T-cell (primary cell): Measurements from ENCODE around the gene COBL. TPM values are rescaled to one million over a fixed set of nuclear protein-coding genes. Genes with fewer than 3 reads are reported as not detected.

Source experiments
- ATAC-seq, 4 experiments: fragments of 200-7000 bp in 3 of 4; fragments of 150-1000 bp in 1 of 4; cut with Tn5 transposase; replicated peaks in 1 of 4; 1 replicate in 3 of 4; 2 replicates in 1 of 4; pipeline ENCODE4 v1.10.0; 2021; ENCODE audit warnings: moderate library complexity in 3 of 4, mild to moderate bottlenecking in 2 of 4, moderate number of reproducible peaks in 1 of 4
- CTCF ChIA-PET, 2 donors: fragments of 300-600 bp; sonication (Branson Sonifier 250); formaldehyde crosslinking; loops; one replicate each; lab custom pipeline; 2022; ENCODE audit warnings: antibody characterized with exemption in 2 of 2; lab: Charles Lee
- POLR2A ChIA-PET, 2 donors: fragments of 300-600 bp; sonication (Branson Sonifier 250); formaldehyde crosslinking; loops; one replicate each; lab custom pipeline; 2022; ENCODE audit warnings: antibody characterized with exemption in 2 of 2; lab: Charles Lee
- DNase-seq, 35 experiments: peaks; one replicate each; pipeline versions ENCODE4 v3.0.0 to v3.0.0-alpha.2; 2013 to 2023
- H3K27ac ChIP-seq: one replicate; pipeline ENCODE4 v1.5.1; 2013; ENCODE audit warnings: low read length
- H3K27me3 ChIP-seq, 2 experiments: replicated peaks in 1 of 2; 1 replicate in 1 of 2; 2 replicates in 1 of 2; pipeline versions ENCODE4 v1.6.1 to v1.7.0; 2013; ENCODE audit warnings: low read length in 1 of 2, mixed read lengths in 1 of 2; ENCODE audit not compliant: control insufficient read depth in 2 of 2, insufficient read depth in 2 of 2; ENCODE audit errors: extremely low read depth in 1 of 2
- H3K36me3 ChIP-seq, 2 donors: 1 replicate in 1 of 2; 2 replicates in 1 of 2; pipeline versions ENCODE4 v1.6.1 to v1.7.0; 2013; ENCODE audit warnings: low read length in 1 of 2; ENCODE audit not compliant: control insufficient read depth in 2 of 2, insufficient read depth in 1 of 2; ENCODE audit errors: extremely low read depth in 1 of 2
- H3K4me1 ChIP-seq, 2 experiments: 1 replicate in 1 of 2; 2 replicates in 1 of 2; pipeline versions ENCODE4 v1.6.1 to v1.7.0; 2013; ENCODE audit warnings: low read length in 2 of 2, mixed read lengths in 1 of 2; ENCODE audit not compliant: insufficient read depth in 2 of 2, control insufficient read depth in 1 of 2; ENCODE audit errors: extremely low read depth in 1 of 2
- H3K4me3 ChIP-seq, 2 donors: 1 replicate in 1 of 2; 2 replicates in 1 of 2; pipeline versions ENCODE4 v1.5.1 to v1.7.0; 2013; ENCODE audit warnings: mild to moderate bottlenecking in 2 of 2, low read length in 1 of 2, moderate library complexity in 1 of 2; ENCODE audit not compliant: control insufficient read depth in 1 of 2; ENCODE audit errors: extremely low read depth in 1 of 2
- H3K9me3 ChIP-seq: 2 replicates; pipeline ENCODE4 v1.7.0; 2013
- H3K27ac Mint-ChIP-seq, 2 donors: one replicate each; pipeline ENCODE4 v1.8.0; 2020 to 2021; ENCODE audit warnings: mild to moderate bottlenecking in 2 of 2, mixed read lengths in 2 of 2
- H3K27me3 Mint-ChIP-seq, 2 donors: one replicate each; pipeline ENCODE4 v1.8.0; 2021 to 2022; ENCODE audit warnings: mixed read lengths in 2 of 2
- H3K36me3 Mint-ChIP-seq: one replicate; pipeline ENCODE4 v1.8.0; 2021; ENCODE audit warnings: mixed read lengths
- H3K4me1 Mint-ChIP-seq, 3 donors: one replicate each; pipeline ENCODE4 v1.8.0; 2020 to 2022; ENCODE audit warnings: mixed read lengths in 3 of 3, mild to moderate bottlenecking in 1 of 3
- H3K4me3 Mint-ChIP-seq, 3 donors: one replicate each; pipeline ENCODE4 v1.8.0; 2020 to 2022; ENCODE audit warnings: mild to moderate bottlenecking in 3 of 3, mixed read lengths in 3 of 3, moderate library complexity in 3 of 3
- H3K9me3 Mint-ChIP-seq, 3 donors: one replicate each; pipeline ENCODE4 v1.8.0; 2020 to 2022; ENCODE audit warnings: mixed read lengths in 3 of 3
- WGBS: methylation state at CpG from one replicate; pipeline ENCODE4 v1.1.5; 2013; ENCODE audit warnings: missing lambda C conversion rate; ENCODE audit not compliant: insufficient coverage; 5-methylcytosine and 5-hydroxymethylcytosine counted together
- total RNA-seq, 35 experiments: library from RNA in 6 of 35; stranded (reverse) in 6 of 35; fragments of 120-200 nt in 1 of 35; gene quantifications; one replicate each; pipeline versions ENCODE4 v1.2.1 to v1.2.4 and lab custom pipeline; 2013 to 2026

COBL gene
- total RNA-seq, 5 donors from 2014 or later (not counting 1 experiment from before 2014, with no cell fraction given), result 0.07 to 0.26 (median 0.17) TPM; not detected in 1

DNA sequence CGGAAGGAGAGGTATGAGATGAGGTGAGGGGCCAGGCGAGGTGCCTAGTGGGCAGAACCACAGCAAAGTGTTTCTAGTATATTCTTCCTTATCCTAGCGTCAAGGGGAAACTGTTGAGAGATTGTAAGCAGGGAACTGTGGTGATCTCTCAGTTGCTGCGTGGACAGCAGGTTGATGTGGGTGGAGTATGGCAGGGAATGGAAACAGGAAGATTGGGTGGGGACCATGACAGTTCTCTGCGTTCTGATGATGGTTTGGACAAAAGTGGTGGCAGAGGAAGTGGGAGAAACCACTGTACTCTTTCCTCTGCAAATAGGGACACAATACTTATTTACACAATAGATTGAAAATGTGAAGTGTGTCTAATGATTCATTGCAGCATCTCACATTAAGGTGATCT lies 342.4 kb downstream of the COBL start:
- Histone ChIP-seq H3K4me3 (no peak overlapping the region), H3K36me3 (no peaks in the 10 kb centered on the region), H3K9me3 (no peaks in the 10 kb centered on the region), H3K27ac (no peak overlapping the region), H3K4me1 (no peaks in the 10 kb centered on the region), H3K27me3 (peaks cover 0 to 9% of the 10 kb centered on the region in 2 experiments)
- no peak overlapping the region for H3K27ac Mint-ChIP-seq
- ATAC-seq, result no peak
- H3K4me3 Mint-ChIP-seq, result no peak overlapping the region
- no peaks in the 10 kb centered on the region for H3K36me3 Mint-ChIP-seq
- peaks cover 0 to 9% of the 10 kb centered on the region in 2 donors for H3K27me3 Mint-ChIP-seq
- 45% methylated on average over 4 of the region's 5 CpGs for WGBS
- no peak for DNase-seq
- POLR2A ChIA-PET, result no interaction called here
- peaks cover 3 to 9% (median 4%) of the 10 kb centered on the region in 3 donors for H3K9me3 Mint-ChIP-seq
- H3K4me1 Mint-ChIP-seq, result no peaks in the 10 kb centered on the region
- CTCF ChIA-PET, result no interaction called here

DNA sequence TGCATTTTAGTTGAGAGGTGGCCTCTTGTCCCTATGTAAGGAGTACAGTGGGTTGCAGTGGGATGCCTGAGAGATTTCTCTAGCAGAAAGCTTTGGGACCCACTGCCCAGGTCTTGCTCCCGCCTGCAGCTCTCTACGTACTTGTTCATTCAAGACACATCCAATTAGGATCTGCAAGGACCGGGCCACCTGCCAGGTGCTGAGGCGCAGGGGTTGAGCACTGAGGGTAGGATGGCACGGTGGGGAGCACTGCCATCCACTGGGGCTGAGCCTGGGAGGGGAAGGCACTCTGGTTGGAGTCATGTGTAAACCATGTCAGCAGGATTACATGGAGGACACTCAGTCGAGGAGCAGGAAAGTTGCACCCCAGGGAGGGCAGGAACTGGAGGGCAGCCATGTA lies 342.8 kb downstream of the COBL start:
- no peak overlapping the region for H3K4me3 Mint-ChIP-seq
- no peaks in the 10 kb centered on the region for H3K36me3 Mint-ChIP-seq
- H3K4me1 ChIP-seq, result no peaks in the 10 kb centered on the region
- peaks cover 0 to 9% of the 10 kb centered on the region in 2 experiments for H3K27me3 ChIP-seq
- no peaks in the 10 kb centered on the region for H3K4me1 Mint-ChIP-seq
- H3K36me3 ChIP-seq, result no peaks in the 10 kb centered on the region
- ATAC-seq (no peak), DNase-seq (no peak)
- H3K27ac Mint-ChIP-seq, result no peak overlapping the region
- H3K27ac ChIP-seq, result no peak overlapping the region
- H3K9me3 Mint-ChIP-seq, result peaks cover under 1 to 6% (median under 1%) of the 10 kb centered on the region in 3 donors
- no peaks in the 10 kb centered on the region for H3K9me3 ChIP-seq
- peaks cover 0 to 9% of the 10 kb centered on the region in 2 donors for H3K27me3 Mint-ChIP-seq
- CTCF ChIA-PET, result no interaction called here
- no peak overlapping the region for H3K4me3 ChIP-seq
- POLR2A ChIA-PET, result no interaction called here
- 72% methylated on average over 4 of the region's 6 CpGs for WGBS

DNA sequence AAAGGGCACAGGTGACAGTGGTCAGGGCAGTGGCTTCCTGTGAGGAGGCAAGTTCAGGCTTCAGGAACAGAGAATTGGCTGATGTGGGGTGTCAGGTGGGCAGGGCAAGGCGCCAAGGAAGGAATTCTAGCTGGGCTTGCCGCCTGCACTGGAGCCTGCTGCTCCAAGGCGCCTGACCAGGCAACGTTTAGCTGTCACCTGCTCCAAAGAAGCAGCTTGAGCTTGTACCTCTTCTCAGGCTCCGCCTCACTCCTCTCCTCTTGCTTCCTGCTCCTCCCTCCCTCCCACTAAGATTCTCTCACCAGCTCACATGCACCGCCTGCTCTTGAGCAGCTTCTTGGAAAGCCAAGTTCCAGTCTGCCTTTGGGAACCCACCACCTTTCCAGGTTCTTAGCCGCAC lies 346.5 kb downstream of the COBL start:
- H3K9me3 Mint-ChIP-seq, result peaks cover 0 to 12% (median 2%) of the 10 kb centered on the region in 3 donors
- H3K4me3 Mint-ChIP-seq, result no peak overlapping the region
- H3K27ac Mint-ChIP-seq, result no peak overlapping the region
- H3K4me1 ChIP-seq, result no peaks in the 10 kb centered on the region
- H3K4me1 Mint-ChIP-seq, result no peaks in the 10 kb centered on the region
- DNase-seq (no peak), ATAC-seq (no peak)
- 77% methylated on average over 5 of the region's 7 CpGs for WGBS
- POLR2A ChIA-PET, result no interaction called here
- CTCF ChIA-PET, result no interaction called here
- H3K27me3 Mint-ChIP-seq, result peaks cover 0 to 7% of the 10 kb centered on the region in 2 donors
- H3K36me3 Mint-ChIP-seq, result no peaks in the 10 kb centered on the region
- H3K27ac ChIP-seq, result no peak overlapping the region
- no peaks in the 10 kb centered on the region for H3K36me3 ChIP-seq
- no peak overlapping the region for H3K4me3 ChIP-seq
- no peaks in the 10 kb centered on the region for H3K9me3 ChIP-seq
- H3K27me3 ChIP-seq, result peaks cover 0 to 9% of the 10 kb centered on the region in 2 experiments
